Kidney epithelial cell (primary cell): ENCODE data around the gene NFIA. TPM values are rescaled to one million over a fixed set of nuclear protein-coding genes. Genes with fewer than 3 reads are reported as not detected.

Source experiments
- DNase-seq: peaks from one replicate; pipeline ENCODE4 v3.0.0-alpha.2; 2010; ENCODE audit warnings: low read depth
- H3K27me3 ChIP-seq: 2 replicates; pipeline ENCODE4 v1.6.0; 2011; ENCODE audit warnings: low read length; ENCODE audit not compliant: control insufficient read depth, insufficient read depth
- H3K36me3 ChIP-seq: 2 replicates; pipeline ENCODE4 v1.5.1; 2011; ENCODE audit warnings: low read length; ENCODE audit not compliant: control insufficient read depth, insufficient read depth
- H3K4me3 ChIP-seq: 2 replicates; pipeline ENCODE4 v1.5.1; 2011; ENCODE audit warnings: low read depth, mild to moderate bottlenecking, control low read depth, low read length
- total RNA-seq: library from RNA; depleted of rRNA; stranded (reverse); fragments of >200 nt; gene quantifications from 2 replicates; pipeline ENCODE4 v1.2.3, GENCODE V29; 2015
- TF ChIP-seq, protein P1 (sequence below): IDR thresholded peaks from 2 replicates; pipeline ENCODE4 v1.5.1; 2011; ENCODE audit warnings: mild to moderate bottlenecking, moderate library complexity, low read length, control low read depth, inconsistent platforms; ENCODE audit not compliant: insufficient read depth, poor library complexity, severe bottlenecking

Gene NFIA
- total RNA-seq, 1 donor from 2014 or later, result 3.5 TPM

DNA sequence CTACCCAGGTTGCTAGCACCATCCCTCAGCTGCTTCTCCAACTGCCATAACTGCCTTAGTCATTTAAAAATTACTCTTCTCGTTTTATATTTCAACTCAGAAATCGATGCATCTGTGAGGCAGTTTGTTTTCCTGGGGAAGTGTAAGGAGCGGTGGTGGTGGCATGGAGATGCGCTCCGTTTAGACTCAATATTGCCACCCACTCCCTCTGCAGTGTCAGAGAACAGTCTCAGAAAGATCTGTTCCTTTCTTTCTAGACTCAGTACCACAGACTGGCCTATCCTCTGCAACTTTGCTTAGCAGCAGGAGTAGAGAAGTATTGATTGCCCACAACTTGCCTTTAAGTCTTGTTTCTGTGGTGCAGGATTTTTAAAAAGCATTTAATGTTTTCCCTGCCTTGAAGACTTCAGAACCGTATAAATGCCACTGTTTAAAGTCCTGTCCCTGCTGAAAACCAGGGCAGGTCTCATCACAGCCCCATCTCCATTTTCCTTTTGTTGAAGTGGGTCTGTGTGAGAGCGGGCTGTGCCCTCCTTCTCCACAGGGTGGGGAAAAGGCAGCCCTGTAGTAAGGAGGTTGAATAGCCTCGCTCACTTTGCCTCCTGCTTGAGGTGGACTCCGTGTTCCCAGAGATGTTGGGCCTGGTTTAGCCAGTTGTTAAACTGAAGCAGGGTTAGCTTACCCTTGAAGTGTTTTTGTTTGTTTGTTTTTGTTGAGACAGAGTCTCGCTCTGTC is 105.2 kb downstream of the NFIA start:
- TF ChIP-seq, protein P1, sequence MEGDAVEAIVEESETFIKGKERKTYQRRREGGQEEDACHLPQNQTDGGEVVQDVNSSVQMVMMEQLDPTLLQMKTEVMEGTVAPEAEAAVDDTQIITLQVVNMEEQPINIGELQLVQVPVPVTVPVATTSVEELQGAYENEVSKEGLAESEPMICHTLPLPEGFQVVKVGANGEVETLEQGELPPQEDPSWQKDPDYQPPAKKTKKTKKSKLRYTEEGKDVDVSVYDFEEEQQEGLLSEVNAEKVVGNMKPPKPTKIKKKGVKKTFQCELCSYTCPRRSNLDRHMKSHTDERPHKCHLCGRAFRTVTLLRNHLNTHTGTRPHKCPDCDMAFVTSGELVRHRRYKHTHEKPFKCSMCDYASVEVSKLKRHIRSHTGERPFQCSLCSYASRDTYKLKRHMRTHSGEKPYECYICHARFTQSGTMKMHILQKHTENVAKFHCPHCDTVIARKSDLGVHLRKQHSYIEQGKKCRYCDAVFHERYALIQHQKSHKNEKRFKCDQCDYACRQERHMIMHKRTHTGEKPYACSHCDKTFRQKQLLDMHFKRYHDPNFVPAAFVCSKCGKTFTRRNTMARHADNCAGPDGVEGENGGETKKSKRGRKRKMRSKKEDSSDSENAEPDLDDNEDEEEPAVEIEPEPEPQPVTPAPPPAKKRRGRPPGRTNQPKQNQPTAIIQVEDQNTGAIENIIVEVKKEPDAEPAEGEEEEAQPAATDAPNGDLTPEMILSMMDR, result no peak
- no peak for DNase-seq
- Histone ChIP-seq H3K36me3 (no peaks in the 10 kb centered on the region), H3K4me3 (no peak overlapping the region), H3K27me3 (no peaks in the 10 kb centered on the region)

DNA sequence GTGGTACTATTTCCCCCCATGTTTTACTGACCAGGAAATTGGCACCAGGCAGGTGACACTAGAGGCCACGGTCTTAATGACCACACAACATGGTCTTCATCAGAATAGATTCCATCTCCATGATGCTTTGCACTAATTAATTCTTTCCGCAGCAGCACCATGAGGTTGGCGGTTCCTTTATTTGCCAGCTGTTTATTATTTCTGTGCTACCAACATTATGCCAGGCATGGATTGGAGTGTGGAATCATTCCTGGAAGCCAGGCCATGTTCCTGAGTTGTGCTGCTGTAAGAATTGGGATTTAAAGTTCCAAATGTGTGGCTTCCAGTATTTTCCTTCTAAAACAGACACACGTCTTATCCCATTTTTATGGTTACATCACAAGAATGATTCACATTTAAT is 107.8 kb downstream of the NFIA start:
- no peak overlapping the region for H3K4me3 ChIP-seq
- TF ChIP-seq, protein P1, result no peak
- H3K36me3 ChIP-seq, result no peaks in the 10 kb centered on the region
- no peaks in the 10 kb centered on the region for H3K27me3 ChIP-seq
- no peak for DNase-seq

DNA sequence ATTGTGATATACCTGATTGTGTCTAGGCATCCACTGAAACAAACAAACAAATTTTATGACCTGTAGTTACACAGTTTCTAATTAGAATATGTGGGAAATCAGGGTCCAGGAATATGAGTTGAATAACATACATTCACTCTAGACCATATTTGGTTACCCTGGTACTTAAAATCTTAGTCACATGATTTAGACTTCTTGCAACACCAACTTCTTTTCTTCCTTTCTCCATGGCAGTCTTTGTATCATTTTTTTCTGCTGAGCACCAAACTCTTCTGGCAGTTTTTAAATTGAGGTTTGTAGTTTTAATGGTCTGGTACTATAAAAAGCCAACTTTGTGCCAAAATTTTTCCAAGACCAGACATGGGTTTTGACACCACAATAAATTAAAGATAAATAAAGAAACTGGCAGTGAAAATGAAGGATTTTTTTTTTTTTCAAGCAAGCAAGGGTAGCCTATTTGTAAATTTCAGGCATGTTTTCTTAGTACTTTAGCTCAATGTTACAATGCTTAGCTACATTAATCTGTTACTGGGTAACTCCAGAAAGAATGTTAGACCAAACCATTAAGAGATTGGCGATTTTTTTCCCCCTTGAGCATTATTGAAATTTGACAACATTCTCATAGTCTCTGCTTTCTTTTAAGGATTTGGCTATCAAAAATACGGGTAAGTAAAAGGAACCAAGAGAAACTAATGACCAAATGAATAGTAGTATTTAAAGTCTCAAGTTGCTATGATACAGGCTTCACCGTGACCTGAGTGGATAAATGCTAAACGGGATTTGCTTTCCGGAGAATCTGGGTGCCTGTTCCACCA is 108.5 kb downstream of the NFIA start:
- H3K36me3 ChIP-seq, result no peaks in the 10 kb centered on the region
- TF ChIP-seq, protein P1, result no peak
- no peak overlapping the region for H3K4me3 ChIP-seq
- H3K27me3 ChIP-seq, result no peaks in the 10 kb centered on the region
- no peak for DNase-seq

DNA sequence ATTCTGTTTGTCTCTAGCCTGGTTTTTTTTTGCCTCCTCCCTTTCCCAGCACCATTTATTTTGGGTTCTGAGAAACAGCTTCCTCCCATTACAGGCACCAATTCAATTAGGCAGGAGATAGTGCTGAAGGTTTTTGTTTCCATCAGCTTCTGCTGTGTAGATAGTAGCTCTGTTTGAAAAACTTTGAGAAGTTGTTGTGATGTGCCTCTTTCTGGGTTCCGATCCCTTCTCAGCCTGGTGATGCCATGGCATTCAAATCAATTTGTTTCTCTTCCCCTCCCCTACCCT is 109.0 kb downstream of the NFIA start:
- no peak for DNase-seq
- no peaks in the 10 kb centered on the region for H3K27me3 ChIP-seq
- TF ChIP-seq, protein P1, result no peak
- no peaks in the 10 kb centered on the region for H3K36me3 ChIP-seq
- no peak overlapping the region for H3K4me3 ChIP-seq

DNA sequence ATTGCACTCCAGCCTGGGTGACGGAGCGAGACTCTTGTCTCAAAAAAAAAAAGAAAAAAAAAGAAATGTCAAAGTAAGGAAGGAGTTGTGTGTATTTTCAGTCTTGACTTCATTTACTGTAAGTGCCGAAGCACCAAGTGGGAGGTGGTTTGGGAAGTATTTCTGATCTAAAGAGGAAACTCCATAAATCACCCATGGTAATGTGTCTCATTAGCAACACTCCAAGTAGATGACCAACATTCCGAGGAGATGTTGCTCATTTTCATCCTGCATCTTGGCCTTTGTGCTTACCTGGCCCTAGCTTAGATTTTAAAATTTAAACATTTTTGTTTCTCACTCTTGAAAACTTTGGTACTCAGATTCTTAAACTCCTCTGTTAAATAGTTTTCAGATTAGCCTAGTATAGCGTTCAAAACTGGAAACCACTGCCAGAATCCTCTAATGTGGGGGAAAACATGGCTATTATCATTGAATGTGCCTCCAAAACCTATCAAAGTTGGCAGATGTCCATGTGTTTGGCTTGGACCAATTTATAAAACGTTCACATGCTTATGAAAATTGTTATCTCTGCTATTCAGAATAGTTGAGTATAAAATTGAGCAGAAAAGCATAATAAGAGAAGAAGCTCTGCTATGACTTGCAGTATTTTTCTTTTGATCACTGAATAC is 110.4 kb downstream of the NFIA start:
- H3K36me3 ChIP-seq, result no peaks in the 10 kb centered on the region
- DNase-seq, result no peak
- TF ChIP-seq, protein P1, result no peak
- H3K27me3 ChIP-seq, result no peaks in the 10 kb centered on the region
- no peak overlapping the region for H3K4me3 ChIP-seq
